Tibial nerve (tissue), 4 donors: ENCODE measurements around the gene OR5B2.

ENCODE experiments used
- CTCF ChIP-seq, 5 experiments: fragments of 200-600 bp in 3 of 5; fragments of 450-650 bp in 2 of 5; sonication (generic) in 3 of 5; IDR thresholded peaks; one replicate each; pipeline ENCODE4 v1.5.1; 2016 to 2019; ENCODE audit warnings: antibody characterized with exemption in 5 of 5, mild to moderate bottlenecking in 3 of 5, moderate library complexity in 2 of 5
- EP300 ChIP-seq, 2 donors: sonication (generic); formaldehyde crosslinking; IDR thresholded peaks; one replicate each; pipeline ENCODE4 v1.6.1; 2017; ENCODE audit warnings: antibody characterized with exemption in 2 of 2, mild to moderate bottlenecking in 1 of 2

GRCh38 chr11:58394195-58394594 lies 33.7 kb downstream of the OR5B2 start:
- TF ChIP-seq CTCF (IDR thresholded peaks at IDR 0.05): no peak
- TF ChIP-seq EP300 (IDR thresholded peaks at IDR 0.05): no peak
